GM18505 (cell line): ENCODE measurements around the gene RIPOR3.

ENCODE experiments used
- ATAC-seq: cut with Tn5 transposase; IDR thresholded peaks from one replicate; pipeline ENCODE4 v1.9.1; 2021; ENCODE audit not compliant: unreplicated experiment
- POLR2A ChIP-seq: IDR thresholded peaks from 4 replicates; pipeline ENCODE4 v1.6.1; 2011; ENCODE audit warnings: borderline replicate concordance; ENCODE audit not compliant: insufficient read depth, insufficient read length; ENCODE audit errors: extremely low read depth

RIPOR3 gene

DNA sequence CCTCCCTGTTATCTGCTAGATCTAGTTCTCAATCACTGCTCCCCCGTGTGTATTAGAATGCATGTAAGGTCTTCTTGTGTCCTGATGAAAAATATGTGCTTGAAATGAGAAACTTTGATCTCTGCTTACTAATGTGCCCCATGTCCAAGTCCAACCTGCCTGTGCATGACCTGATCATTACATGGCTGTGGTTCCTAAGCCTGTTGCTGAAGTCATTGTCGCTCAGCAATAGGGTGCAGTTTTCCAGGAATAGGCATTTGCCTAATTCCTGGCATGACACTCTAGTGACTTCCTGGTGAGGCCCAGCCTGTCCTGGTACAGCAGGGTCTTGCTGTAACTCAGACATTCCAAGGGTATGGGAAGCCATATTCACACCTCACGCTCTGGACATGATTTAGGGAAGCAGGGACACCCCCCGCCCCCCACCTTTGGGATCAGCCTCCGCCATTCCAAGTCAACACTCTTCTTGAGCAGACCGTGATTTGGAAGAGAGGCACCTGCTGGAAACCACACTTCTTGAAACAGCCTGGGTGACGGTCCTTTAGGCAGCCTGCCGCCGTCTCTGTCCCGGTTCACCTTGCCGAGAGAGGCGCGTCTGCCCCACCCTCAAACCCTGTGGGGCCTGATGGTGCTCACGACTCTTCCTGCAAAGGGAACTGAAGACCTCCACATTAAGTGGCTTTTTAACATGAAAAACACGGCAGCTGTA lies 107.7 kb downstream of the RIPOR3 start:
- TF ChIP-seq POLR2A, result no peak
- ATAC-seq, result no peak

DNA sequence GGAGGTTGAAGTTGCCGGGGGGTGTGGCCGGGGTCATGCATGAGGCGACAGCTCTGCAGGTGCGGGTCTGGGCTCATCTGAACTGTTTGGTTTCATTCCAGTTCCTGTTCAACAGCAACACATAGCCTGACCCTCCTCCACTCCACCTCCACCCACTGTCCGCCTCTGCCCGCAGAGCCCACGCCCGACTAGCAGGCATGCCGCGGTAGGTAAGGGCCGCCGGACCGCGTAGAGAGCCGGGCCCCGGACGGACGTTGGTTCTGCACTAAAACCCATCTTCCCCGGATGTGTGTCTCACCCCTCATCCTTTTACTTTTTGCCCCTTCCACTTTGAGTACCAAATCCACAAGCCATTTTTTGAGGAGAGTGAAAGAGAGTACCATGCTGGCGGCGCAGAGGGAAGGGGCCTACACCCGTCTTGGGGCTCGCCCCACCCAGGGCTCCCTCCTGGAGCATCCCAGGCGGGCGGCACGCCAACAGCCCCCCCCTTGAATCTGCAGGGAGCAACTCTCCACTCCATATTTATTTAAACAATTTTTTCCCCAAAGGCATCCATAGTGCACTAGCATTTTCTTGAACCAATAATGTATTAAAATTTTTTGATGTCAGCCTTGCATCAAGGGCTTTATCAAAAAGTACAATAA lies 108.6 kb downstream of the RIPOR3 start:
- no peak for ATAC-seq
- TF ChIP-seq POLR2A, result no peak

DNA sequence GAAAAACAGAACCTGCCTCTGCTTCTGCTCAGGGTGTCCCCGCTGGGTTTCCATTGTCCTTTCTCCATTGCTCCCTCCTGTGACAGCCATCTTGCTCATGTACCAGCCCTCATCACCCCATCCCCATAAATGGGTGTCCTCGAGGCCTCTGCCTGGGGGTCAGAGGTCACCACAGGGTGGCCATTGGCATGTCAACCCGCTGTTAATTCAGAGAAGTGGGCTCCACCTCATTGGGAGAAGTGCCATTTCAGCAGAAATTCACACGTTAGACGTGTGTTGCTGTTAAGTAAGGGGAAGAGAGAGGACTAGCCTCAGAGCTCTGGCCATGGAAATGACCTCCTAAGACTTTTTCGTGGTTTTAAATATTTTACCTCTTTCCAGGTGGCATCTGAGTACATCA lies 109.2 kb downstream of the RIPOR3 start:
- no peak for TF ChIP-seq POLR2A
- no peak for ATAC-seq

DNA sequence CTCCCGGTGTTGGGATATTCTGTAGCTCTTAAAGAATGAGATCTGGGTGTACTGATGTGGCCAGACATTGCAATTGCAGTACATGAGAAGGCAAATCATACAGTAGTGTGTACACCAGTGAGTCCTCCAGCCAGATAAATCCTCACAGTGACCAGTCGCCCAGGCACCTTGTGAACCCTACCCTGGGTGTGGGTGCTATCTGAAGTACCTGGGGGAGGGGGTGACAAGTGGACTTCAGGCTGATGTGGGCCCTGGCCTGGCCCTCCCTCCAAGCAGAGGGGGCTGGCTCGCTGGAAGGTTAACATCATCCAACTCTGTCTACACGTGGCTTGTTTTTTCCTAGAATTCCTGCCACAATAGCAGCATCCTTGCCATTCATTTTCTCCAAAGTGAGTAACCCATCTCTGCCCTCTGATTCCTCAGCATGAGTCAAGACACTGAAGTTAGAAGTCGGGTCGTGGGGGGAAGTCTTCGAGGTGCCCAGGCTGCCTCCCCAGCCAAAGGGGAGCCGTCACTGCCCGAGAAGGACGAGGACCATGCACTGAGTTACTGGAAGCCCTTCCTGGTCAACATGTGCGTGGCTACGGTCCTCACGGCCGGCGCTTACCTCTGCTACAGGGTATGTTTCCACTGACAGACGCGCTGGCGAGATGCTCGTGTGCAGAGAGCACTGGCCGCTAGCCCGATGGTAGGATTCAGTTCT lies 110.3 kb downstream of the RIPOR3 start:
- no peak for TF ChIP-seq POLR2A
- ATAC-seq, result no peak

DNA sequence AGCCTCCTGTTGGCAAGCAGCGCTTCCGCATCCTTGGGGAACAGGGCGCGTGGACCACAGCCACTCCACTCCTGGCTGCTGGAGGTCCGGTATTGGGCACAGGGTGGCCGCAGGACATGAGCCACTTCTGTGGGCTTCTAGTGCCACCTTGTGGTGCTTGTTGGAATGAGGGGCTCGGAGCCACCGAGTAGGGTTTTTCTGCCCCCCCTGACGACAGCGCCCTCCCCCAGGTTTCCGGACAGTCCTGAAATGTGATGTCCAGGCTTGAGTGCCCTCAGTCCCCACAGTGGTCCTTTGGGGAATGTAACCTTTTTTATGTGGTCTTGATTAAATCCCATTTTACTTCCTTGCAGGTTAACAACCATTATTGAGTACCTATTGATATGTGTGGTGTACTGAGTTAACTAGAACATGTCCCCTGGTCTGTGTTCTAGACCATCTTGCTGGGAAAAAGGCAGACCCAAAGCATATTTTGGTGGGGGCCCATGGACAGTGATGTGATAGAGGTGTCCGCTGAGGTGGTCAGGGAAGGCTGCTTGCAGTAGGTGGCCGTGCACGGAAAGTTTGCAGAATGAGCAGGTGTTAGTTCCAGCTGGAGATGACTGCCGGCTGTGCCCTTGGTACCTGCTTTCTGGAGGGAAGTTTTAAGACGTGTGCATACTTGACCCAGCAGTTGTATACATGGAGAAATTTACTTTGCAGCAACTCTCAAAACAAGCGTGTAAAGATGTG lies 111.2 kb downstream of the RIPOR3 start:
- no peak for ATAC-seq
- TF ChIP-seq POLR2A, result peak; percentile 40

DNA sequence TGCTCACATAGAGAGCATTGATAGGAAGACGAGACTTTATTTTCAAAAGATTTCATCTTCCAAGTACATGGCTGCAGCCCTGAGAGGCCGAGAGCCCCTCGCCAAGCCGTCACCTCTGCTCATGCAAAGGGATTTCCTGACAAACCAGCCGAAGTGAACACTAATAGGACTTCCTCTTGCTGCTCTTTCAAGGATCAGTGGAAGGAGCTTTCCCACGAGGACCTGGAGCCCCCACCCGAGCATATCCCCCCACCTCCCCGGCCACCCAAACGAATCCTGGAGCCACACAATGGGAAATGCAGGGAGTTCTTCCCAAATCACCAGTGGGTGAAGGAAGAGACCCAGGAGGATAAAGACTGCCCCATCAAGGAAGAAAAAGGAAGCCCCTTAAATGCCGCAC lies 111.8 kb downstream of the RIPOR3 start:
- ATAC-seq, result no peak
- no peak for TF ChIP-seq POLR2A

DNA sequence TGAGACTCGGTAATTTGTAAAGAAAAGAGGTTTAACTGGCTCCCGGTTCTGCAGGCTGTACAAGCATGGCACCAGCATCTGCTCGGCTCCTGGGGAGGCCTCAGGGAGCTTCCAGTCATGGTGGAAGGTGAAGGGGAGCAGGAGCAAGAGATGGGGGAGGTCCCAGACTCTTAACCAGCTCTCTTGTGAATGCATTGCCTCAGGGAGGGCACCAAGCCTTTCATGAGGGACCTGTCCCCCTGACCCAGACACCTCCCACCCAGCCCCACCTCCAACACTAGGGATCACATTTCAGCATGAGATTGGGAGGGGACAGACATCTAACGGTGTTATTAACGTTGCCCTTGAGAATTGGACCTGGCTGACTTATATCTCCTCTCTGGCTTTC lies 112.6 kb downstream of the RIPOR3 start:
- no peak for ATAC-seq
- no peak for TF ChIP-seq POLR2A

DNA sequence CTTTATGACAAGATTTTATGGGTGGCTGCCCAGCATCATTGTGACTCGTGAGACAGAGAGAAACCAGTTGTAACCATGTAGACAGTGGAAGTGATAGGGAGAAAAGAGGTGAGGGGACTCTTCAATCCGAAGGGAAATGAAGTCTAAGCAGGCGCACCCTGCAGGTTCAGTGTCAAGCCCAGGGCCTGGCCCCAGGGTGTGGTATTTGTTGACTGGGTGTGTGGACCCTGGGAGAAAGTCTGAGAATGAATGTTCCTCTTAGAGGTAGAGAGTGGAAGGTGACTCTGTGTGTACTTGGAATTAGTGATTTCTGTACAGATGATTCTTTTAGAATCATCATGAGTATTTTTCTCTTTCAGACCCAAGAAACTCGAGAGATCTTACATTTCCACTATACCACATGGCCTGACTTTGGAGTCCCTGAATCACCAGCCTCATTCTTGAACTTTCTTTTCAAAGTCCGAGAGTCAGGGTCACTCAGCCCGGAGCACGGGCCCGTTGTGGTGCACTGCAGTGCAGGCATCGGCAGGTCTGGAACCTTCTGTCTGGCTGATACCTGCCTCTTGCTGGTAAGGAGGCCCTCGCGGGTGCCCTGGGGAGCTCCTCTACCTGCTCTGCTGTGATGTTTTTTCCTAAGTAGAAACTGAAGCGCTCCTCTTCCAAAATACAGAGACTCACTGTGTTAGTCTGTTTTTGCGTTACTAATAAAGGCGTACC lies 113.1 kb downstream of the RIPOR3 start:
- no peak for TF ChIP-seq POLR2A
- no peak for ATAC-seq

DNA sequence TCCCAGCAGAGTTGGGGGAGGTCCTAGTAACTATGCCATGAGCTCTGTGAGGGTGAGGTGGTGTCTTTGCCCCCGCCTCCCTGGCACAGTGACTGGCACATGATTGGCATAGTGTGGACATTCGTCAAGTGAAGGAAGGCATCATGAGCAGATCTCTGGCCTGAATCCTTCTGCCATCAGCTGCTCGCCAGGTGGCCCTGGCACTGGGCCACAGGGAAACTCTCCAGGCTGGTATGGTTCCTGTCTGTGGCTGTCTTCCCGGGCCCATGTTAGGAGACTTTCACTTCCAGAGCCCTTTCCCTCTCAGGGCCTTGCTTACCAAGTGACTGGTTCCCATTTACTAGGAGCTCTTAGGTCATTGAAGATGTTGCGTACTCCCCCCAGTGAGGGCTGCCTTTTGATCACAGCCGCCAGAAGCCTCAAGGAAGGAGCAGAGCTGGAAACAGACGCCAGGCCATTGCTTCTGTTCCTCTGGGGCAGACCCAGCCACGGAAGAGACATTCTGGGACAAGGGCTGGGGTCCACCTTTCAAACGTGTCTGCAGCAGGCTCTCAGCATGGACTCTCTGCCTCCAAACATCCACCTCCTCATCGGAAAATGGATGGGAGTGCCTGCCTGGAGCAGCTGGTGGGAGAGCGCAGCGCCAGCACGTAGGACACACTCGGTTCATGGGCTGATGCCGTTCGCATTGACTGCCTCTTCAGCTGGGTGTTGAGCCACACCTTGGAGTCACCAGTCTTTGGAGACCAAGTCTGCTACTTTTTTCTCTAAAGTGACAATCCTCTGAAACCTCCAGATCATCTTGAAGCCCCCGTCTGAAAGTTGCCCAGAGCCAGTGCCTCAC lies 113.9 kb downstream of the RIPOR3 start:
- ATAC-seq, result no peak
- TF ChIP-seq POLR2A, result no peak

DNA sequence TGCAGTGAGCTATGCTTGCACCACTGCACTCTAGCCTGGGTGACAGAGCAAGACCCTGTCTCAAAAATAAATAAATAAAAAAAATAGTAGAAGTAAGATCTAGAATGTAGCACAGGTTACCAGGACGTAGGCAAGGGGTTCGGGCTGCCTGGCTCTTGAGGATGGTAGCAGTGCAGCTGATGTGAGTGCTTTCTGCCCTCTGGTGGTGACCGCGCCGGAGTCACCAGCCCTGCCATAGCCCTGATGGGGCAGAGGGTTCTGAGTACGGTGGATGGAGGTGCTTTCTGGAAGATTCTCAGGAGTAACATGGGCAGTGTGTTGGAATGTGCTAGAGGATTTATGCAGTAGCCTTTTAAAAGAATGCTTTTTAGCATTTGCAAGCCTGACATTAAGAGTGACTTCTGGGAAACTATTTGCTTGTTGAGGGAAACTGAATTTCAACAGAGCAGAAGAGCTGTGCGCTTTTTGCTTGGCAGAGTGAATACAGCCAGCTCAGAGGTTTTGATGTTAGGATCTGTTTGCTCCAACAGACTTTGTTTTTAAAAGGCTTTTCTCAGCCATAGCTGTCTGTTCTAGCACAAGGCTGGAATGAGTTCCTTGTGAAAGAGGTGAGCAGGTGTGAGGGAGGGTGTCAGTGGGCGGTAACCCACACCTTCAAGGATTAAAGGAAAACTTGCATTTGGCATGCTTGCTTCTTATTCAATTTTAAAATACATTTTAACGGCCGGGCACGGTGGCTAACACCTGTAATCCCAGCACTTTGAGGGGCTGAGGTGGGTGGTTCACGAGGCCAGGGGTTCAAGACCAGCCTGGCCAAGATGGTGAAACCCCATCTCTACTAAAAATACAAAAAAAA lies 115.2 kb downstream of the RIPOR3 start:
- ATAC-seq, result no peak
- TF ChIP-seq POLR2A, result no peak

DNA sequence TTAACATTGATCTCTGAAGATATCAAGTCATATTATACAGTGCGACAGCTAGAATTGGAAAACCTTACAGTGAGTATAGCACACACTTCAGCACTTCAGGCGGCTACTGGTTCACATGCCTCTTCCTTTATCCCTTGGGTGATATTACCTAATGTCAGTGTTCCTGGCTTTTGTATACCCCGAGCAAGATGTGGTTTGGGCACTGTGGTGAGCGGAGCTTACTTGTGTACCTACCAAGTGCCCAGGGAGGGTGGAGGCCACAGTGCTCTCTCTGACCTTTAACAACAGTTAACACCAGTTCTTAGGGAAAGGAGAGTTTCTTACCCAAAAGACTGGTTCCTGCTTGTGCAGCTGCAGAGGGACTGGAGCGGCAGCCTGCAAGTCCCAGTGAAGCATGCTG lies 116.8 kb downstream of the RIPOR3 start:
- ATAC-seq, result no peak
- TF ChIP-seq POLR2A, result no peak
